ENCODE results near the gene MRPL49. TPM values are rescaled to one million over a fixed set of nuclear protein-coding genes. Genes with fewer than 3 reads are reported as not detected.
A peak's percentile ranks its signal among the peaks of the same experiment; 100 is the strongest.

The MRPL49 gene
- total and polyA plus RNA-seq, 9 of the 15 experiments (the other 6 are each of a cell fraction or from before 2014, with no cell fraction given), result 74.3 to 132 (median 91.2) TPM

GRCh38 chr11:65151331-65151899 lies 29.3 kb downstream of the MRPL49 start:
- peaks cover 20 to 26% of the 10 kb centered on the region in 2 experiments for H3K4me1 ChIP-seq (replicated peaks in 1 of 2; ENCODE audit: control insufficient read depth in 2 of 2, insufficient read depth in 2 of 2, low read length in 2 of 2)
- H3K27me3 ChIP-seq (ENCODE audit: control insufficient read depth in 2 of 2, insufficient read depth in 2 of 2, low read length in 2 of 2), result no peaks in the 10 kb centered on the region
- H3K79me2 ChIP-seq (ENCODE audit: control insufficient read depth, insufficient read depth, low read length), result no peaks in the 10 kb centered on the region
- FAIRE-seq (no peak), DNase-seq (ENCODE audit: extremely low read depth in 1 of 4, low spot score in 3 of 4) (no peak), ATAC-seq (no peak)
- intact Hi-C loops (cut with micrococcal nuclease) (no loop called here), in situ Hi-C loops (cut with MboI) (no loop called here)
- POLR2A ChIA-PET, result interaction anchor here (0.8 to 3.3 kb wide), 4 partner anchors 17 to 22 kb away, joined by 3 to 25 read pairs (median 4); partner anchors contain the start of genes SPDYC and SYVN1
- no peaks in the 10 kb centered on the region; the same call in 1 of the 2 replicates for H3K9me3 ChIP-seq (replicated peaks; ENCODE audit: control insufficient read depth, insufficient read depth, low read depth, low read length)
- WGBS (ENCODE audit: insufficient coverage, low coverage, missing lambda C conversion rate), result 48% methylated on average over 2 of the region's 3 CpGs
- peak overlapping the region; percentile 48 to 89; a peak in 3 of 4 replicates for H3K9ac ChIP-seq (ENCODE audit: insufficient read depth in 1 of 2, low read depth in 2 of 2, low read length in 2 of 2)
- H3K36me3 ChIP-seq (ENCODE audit: control insufficient read depth, insufficient read depth, low read length), result no peaks in the 10 kb centered on the region
- H4K20me1 ChIP-seq (replicated peaks; ENCODE audit: control insufficient read depth, insufficient read depth, low read length), result no peaks in the 10 kb centered on the region
- peak overlapping the region; percentile 96 for H2AFZ ChIP-seq (ENCODE audit: low read depth, low read length)
- H3K4me2 ChIP-seq (ENCODE audit: insufficient read depth, low read length), result peak overlapping the region; percentile 68; the same call in 1 of the 2 replicates
- TF ChIP-seq ZNF121 (CRISPR knock-in tag; conservative IDR thresholded peaks at IDR 0.05), result peak; percentile 74
- no peak for TF ChIP-seq ZNF398 (CRISPR knock-in tag; IDR thresholded peaks at IDR 0.05)
- TF ChIP-seq ZBTB11 (CRISPR knock-in tag; IDR thresholded peaks at IDR 0.05), result 0 out of 6 replicates have a peak, but pooled peaks of 1 of the 3 experiments have one; percentile 4
- peak overlapping the region; percentile 82 for H3K27ac ChIP-seq (ENCODE audit: extremely low read depth, low read depth, low read length)
- H3K4me3 ChIP-seq, result no peak overlapping the region
- H3K9me1 ChIP-seq (ENCODE audit: control insufficient read depth, insufficient read depth, low read length), result no peaks in the 10 kb centered on the region
- CTCF ChIA-PET (ENCODE audit: low intra/inter-chr PET ratio), result no interaction called here
- BruUV-seq (replicated peaks), result no TSS peak
